ENCODE data around the gene WBP2.

GRCh38 chr17:75897160-75898019 lies 42.3 kb upstream of the WBP2 start:
- TF ChIP-seq REST (IDR thresholded peaks at IDR 0.05; ENCODE audit: insufficient read depth in 1 of 2, low read depth in 2 of 2, low read length in 2 of 2) (no peak), POLR2AphosphoS5 (IDR thresholded peaks at IDR 0.05; ENCODE audit: low read depth, low read length) (no peak; the same call in 1 of the 2 replicates), SIN3A (IDR thresholded peaks at IDR 0.05; ENCODE audit: borderline replicate concordance, insufficient read depth, low read length) (no peak), TAF1 (IDR thresholded peaks at IDR 0.05; ENCODE audit: borderline replicate concordance, insufficient read depth, low read length) (no peak)
